KBM-7 (cell line): ENCODE data around the gene RNF19B.

Experiments
- DNase-seq: peaks from one replicate; pipeline ENCODE4 v3.0.0-alpha.2; 2015
- in situ Hi-C: fragments of 300-500 bp; cut with MboI; formaldehyde crosslinking; loops from 2 replicates; pipeline ENCODE4 v1.14.3; 2020; ENCODE audit warnings: low sequenced_read_pairs, low pct_unique_long_range_greater_than_20kb, mixed read lengths

Gene RNF19B

DNA sequence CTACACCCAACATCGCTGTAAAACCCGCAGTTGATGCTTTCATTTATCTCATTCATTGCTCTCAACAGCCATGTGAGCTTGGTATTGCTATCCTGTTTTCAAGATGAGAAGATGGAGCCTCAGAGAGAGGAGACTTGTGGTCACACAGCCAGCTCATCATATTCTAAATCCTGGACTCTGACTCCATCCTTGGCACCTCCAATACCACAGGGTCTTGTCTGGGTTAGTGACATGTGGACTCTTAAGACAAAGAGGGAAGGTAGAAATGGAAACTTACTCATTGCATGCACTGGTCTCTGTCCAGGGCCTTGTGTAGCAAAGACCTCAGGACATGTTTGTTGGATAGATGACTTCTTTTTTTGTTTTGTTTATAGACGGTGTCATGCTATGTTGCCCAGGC is 7.0 kb upstream of the RNF19B start:
- no peak for DNase-seq
- in situ Hi-C loops = no loop called here

DNA sequence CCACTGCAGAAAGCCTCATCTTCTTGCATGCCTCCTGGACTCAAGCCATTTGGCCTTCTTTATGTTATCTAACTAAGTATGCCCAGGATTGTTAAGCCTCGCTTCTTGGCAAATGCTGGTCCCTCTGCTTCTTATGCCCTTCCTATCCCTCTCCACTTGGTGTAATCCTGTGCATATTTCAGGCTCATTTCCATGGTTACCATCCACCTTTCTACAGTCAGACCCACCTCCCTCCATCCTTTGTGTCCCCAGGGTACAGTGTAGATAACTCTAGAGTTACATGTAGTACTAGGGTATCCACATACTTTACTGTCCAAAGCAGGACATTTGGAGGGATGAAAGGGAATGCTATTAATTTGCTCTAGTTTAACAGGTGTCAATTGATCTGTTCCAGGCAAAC is 6.5 kb upstream of the RNF19B start:
- no peak for DNase-seq
- in situ Hi-C loops = no loop called here

DNA sequence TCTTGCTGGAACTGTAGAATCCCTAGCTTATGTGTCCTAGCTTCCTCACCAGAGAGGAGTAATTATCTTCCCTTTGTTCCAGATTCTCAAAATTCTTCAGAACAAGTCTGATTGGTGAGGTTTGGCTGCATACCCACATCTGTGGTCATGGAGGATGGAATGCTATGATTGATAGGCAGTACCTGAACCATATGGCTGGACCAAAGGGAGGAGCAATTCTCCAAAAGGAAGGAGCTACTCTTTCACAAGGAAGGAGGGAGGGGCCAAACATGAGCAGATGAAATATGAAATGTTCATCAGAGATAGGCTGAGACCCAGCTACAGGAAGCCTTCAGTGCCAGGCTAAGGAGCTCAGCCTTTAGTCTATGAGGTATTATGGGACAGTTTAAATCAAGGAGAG is 5.0 kb upstream of the RNF19B start:
- in situ Hi-C loops = no loop called here
- no peak for DNase-seq

DNA sequence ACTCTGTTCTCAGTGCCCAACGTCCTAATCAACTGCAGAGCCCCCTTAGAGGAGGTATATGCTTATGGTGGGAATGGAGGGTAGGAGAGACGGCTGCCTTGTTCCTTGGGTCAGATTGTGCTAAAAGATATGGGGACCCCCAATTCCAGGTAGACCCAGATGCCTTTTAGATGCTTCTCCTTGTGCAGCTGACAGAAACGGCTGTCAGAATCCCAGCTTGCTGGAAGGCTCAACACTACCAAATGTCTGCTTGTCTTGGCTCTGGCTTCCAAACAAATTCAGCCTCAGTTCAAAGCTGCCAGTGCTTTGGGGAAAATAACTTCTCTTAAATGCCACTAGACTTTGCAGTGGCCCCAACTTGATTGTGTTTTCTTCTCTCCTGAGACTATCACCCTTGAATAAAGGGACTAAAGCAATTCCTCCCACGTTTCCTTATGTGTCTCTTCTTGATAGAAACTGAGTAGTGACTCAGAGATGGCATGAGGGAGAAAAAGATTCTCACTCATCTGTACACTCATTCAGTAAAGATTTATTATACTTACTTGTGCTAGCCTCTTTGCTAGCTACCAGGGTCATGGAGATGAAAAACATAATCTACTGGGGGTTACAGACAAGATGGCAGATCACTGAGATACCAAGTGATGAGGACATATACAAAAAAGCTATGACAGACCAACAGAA is 3.4 kb upstream of the RNF19B start:
- in situ Hi-C loops = no loop called here
- no peak for DNase-seq

DNA sequence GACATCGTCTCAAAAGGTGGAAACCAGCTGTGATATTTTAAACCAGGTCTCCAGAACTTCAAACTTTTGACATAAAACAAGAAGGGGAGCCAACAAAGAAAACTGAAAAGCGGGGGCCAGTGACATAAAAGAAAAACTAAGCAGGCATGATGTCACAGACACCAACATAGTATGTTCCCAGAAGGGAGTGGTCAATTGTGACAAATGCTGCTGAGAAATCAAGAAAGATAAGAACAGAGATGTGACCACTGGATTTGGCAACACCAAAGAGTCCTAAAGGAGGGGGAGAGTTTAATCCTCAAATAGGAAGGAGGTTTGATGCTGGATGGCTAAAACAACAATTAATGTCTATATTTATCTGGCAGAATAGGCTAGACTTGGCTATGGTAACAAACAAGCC is 2.3 kb upstream of the RNF19B start:
- in situ Hi-C loops = no loop called here
- no peak for DNase-seq

DNA sequence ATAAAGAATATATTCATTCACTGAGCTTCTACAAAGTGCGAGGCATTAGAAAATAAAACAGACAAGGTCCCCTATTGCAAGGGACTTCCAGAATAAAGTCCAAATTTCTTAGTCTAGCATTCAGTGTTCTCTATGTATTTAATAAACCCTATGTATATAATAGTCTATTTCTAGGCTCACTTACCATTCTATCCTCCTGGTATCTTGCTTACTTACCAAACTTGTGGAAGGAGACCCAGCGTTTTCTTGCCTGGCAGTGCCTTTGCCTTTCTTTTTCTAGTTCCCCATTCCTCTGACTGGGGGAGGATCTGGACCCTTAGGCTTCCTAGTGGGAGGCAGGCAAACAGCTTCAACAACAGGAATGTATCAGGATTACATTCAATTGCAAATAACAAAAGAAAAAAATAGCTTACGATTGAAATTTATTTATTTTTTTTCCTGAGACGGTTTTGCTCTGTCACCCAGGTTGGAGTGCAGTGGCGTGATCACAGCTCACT is 690 bp upstream of the RNF19B start:
- DNase-seq = peak; percentile 42
- in situ Hi-C loops = no loop called here

DNA sequence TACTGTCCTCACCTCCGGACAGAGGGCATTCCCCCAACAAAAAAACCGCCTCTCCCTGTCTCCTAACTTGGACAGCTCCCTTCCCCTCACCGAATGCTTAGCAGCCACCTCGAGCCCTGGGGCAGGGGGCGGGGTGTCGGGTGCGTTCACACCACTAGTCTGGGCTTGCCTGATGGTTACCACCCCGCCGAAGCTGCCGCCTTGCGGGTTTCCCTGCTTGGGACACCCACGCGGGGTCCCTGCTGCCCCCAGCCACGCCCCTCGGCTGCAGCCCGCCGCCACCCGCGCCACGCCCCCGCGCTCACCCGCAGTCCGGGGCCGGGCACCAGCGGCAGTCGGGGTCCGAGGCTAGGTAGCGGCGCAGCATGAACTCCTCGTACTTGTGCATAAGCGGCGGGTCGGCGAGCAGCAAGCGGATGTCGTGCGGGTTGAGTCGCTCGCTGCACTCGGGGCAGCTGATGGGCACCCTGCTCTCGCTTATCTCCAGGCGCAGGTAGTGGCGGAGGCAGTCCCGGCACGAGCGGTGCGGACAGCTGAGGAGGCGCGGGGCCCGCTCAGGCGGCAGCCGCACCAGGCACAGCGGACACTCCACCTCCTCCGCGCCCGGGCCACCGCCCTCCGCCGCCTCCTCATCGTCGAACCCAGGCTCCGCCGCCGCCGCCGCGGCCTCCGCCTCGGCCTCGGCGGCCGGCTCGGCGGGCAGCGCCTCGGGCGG is 706 bp downstream of the RNF19B start:
- in situ Hi-C loops = no loop called here
- peak; percentile 75 for DNase-seq

DNA sequence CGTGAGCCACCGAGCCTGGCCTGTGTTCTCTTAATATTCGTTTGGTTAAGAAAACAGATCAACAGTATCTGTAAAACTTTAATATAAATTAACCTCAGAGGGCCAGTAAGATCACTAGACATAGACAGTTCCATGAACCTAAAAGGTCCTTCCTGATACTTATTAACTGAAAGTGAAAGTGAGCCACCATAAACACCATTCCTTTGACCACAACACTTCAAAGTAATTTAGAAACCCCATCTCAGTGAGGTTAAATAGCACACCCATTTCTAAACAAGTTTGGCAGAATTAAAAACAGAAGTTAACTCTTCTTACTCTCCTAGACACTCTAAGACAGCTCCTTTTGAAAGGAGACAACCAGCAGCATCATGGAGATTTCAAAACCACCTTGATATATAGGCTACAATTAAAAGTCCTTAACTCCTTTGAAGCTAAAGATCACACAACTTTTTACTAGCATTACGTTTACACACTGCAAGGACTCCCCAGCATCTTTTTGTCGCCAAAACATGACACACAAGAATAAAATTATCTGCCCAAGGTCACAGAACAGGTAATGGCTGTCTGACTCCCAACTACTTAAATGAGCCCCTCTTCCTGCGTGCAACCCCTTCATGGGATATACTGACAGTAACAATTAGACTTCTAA is 2.2 kb downstream of the RNF19B start:
- in situ Hi-C loops = no loop called here
- peak; percentile 47 for DNase-seq

DNA sequence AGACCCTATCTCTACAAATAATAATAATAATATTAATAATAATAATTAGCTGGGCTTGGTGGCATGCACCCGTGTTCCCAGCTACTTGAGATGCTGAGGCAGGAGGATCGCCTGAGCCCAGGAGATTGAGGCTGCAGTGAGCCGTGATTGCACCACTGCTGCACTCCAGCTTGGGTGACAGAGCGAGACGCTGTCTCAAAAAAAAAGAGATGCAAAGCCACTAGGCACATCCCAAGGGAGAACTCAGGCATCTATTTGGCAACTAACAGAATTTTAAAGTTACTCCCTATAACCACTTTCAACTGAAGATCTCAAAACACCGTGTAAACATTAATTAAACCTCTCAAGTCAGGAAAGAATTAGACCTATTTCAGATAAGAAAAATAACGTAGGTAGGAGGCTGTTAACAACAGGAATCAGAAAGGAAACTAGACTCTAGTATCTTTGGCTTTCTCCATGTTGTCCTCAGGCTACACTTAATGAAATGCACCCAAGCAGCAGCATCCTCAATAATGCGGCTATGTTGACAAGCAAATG is 3.7 kb downstream of the RNF19B start:
- no peak for DNase-seq
- in situ Hi-C loops = no loop called here

DNA sequence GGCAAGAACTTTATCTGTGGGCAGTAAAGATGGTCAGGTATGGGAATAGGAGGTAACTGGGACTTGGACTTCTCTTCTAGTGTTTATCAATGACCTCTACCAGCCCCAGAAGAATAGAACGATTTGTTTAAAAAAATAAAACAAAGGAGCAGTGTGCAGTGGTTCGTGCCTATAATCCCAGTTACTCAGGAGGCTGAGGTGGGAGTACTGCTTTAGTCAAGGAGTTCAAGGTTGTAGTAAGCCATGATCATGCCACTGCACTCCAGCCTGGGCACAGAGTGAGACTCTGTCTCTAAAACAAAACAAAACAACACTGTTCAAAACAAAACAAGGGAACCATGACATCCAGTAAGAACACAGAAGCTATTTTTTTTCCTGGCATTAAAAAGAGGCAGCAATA is 4.3 kb downstream of the RNF19B start:
- in situ Hi-C loops = no loop called here
- no peak for DNase-seq

DNA sequence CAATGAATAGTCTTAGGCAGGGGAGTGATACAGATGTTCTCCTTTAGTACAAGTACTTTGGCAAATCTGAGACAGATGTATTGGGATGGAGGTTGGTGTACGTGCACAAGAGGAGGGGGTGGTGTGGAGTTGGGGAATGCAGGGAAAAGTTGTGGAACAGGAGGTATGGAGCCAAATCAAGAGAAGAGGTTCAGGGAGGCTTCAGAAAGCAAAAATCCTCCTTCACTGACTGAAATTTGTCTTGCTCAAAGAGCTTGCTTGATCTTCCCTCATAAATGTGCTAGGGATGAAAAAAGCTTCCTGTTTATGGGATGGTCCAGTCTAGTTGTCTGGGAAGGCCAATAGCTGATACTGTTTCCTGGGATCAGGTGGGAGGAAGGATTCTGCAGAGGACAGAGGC is 5.8 kb downstream of the RNF19B start:
- in situ Hi-C loops = no loop called here
- no peak for DNase-seq

DNA sequence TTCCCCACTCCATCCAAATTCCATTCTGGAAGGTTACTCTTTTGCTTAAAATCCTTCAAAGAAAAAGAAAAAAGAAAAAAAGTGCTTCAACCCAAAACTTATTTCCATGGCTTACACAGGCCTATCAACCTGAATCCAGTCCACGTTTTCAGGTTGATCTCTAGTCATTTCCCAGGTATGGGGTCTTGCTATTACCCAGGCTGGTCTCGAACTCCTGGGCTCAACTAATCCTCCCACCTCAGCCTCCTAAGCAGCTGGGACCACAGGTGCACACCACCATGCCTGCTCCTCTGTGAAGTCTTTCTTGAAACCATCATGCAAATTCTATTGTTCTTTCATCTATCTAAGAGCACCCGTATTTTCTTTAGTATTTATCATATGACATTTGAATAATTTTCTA is 7.6 kb downstream of the RNF19B start:
- in situ Hi-C loops = no loop called here
- no peak for DNase-seq

DNA sequence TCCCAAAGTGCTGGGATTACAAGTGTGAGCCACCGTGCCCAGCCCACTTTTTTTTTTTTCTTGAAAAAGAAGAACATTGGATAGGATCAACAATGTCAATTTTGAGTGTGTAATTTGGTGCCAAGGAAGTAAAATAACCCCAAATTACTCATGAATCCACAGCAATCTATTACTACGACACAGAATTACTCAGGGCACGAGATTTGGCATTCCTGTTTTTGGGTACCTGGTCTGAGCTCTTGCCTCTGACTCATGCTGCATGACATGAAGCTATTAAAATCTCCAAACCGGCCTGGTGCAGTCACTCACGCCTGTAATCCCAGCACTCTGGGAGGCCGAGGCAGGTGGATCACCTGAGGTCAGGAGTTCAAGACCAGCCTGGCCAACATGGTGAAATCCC is 10.4 kb downstream of the RNF19B start:
- no peak for DNase-seq
- in situ Hi-C loops = no loop called here

DNA sequence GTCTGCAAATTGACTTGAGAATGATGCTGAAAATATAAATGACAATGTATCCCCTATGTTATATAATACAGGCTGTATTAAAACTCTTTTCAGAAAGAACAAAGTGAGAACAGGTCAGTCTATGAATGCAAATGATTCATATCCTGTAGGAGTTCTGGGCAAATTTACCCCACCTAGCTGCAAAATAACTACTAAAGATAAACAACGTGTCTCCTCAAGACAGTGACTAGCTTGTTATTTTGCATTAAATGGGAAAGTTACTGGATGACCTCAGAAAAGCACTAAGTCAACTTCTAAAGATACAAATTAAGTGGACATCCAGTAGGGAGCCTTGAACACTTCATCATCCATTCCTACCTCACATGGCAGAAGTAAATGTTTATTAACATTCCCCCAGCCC is 11.1 kb downstream of the RNF19B start:
- DNase-seq = no peak
- in situ Hi-C loops = no loop called here

DNA sequence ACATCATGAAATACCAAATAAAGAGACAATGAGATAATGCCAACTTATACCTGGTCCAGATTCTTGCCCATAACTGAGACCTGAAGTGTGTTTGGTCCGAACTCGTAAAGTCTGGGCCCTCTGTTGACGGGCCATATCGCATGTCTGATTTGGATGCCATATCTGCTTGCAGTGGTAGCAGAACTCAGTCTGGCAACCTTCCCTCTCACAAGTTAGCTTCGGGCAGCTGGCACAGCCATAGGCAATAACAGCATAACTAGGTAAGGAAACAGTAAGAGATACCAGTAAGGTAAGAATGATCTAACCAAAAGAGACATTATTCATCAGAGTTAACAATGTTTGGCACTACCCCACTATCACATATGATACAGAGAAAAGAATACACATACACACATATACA is 15.1 kb downstream of the RNF19B start:
- DNase-seq = no peak
- in situ Hi-C loops = loop anchor here (25.0 kb wide), 1 partner anchor 663 kb away; no protein-coding TSS in a partner anchor

DNA sequence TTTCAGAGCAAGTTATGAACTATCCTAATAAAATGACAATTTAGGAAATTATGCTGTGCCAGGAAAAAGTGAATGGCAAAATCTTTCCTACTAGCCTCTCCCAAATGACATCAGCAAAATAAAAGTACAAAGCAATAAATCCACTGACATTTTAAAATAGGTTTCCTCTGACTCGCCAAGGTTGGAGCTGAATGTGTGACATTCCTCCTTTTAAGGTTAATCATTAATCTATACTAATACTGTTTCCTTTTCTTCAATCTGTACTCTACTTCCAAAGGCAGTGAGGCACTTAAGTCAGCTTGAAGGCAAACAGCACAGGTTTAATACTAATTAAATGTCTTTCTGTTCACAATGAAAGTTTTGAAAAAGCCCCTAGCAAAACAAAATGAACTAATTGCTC is 15.7 kb downstream of the RNF19B start:
- in situ Hi-C loops = loop anchor here (25.0 kb wide), 1 partner anchor 663 kb away; no protein-coding TSS in a partner anchor
- no peak for DNase-seq

DNA sequence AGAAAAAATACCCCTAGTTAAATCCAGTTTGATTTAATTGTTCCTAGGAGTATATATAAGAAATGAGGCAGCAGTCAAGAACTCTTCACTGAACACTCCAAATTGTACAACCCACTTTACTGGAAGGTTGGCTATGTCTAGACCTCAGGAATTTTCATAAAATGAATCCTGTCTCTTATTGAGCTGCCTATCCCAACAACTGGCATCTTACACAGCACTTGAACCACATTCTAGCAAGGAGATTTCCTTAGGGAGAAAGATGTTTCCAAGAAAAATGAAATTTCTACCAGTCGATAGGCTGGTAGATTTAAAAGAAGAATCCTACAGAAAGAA is 16.3 kb downstream of the RNF19B start:
- in situ Hi-C loops = loop anchor here (25.0 kb wide), 1 partner anchor 664 kb away; no protein-coding TSS in a partner anchor
- DNase-seq = no peak

DNA sequence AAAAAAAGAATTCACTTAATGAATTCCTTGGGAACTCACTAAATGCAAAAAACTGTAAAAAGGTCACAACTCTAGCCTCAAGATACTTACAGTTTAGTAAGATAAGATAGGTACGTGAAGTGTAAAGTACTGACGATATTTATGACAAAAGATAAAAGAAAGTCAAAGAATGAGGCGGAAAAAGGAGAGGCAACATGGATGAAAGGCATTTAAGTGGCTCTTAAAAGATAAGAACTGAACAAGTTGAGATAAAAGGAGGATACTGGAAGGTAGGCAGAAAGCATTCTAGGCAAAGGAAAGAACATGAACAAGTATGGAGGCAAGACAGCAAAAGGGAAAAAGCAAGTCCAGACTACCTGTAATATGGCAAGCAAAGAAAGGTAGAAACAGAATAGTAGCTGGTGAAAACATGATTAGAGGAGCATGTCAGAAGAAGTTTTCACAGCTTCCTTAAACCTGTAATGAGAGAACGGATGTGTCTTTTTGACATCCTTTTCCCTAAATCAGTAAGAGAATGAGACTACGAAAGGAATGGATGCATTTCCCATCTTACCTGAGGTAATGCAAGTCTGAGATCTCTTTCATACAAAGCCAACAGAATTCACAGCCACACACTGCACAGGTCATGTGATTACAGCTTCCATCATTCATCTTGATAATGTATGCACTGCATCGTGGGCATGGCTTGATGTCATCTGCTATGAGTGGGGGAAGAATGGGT is 16.8 kb downstream of the RNF19B start:
- in situ Hi-C loops = loop anchor here (25.0 kb wide), 1 partner anchor 664 kb away; no protein-coding TSS in a partner anchor
- DNase-seq = no peak

DNA sequence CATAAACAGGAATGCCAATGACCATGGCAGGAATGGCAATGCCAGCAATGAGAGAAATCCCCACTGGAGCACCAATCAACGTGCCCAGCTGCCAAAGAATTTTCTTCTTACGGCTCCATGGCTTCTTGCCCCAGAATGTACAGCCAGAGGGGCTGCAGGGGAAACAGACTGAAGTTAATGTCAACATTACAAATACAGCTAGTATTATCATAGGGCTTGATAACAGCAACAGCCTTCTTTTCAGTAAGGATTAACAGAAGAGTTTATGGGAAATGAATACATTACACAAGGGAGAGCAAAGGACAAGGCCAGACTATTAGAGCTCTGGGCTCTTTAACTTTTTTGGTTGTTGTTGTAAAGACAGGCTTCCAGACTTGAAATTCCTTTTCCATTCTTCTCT is 18.2 kb downstream of the RNF19B start:
- in situ Hi-C loops = loop anchor here (25.0 kb wide), 1 partner anchor 666 kb away; no protein-coding TSS in a partner anchor
- no peak for DNase-seq
